ENCODE measurements around the gene GPHN. TPM values are rescaled to one million over a fixed set of nuclear protein-coding genes. Genes with fewer than 3 reads are reported as not detected.

GPHN gene
- total RNA-seq, 1 donor from 2014 or later = 8.8 TPM

GRCh38 chr14:66884149-66884548 is 376.2 kb downstream of the GPHN start:
- DNase-seq (ENCODE audit: low read depth) = no peak
- H3K4me3 ChIP-seq (ENCODE audit: low read depth, low read length) = no peak overlapping the region
- TF ChIP-seq, protein P1, sequence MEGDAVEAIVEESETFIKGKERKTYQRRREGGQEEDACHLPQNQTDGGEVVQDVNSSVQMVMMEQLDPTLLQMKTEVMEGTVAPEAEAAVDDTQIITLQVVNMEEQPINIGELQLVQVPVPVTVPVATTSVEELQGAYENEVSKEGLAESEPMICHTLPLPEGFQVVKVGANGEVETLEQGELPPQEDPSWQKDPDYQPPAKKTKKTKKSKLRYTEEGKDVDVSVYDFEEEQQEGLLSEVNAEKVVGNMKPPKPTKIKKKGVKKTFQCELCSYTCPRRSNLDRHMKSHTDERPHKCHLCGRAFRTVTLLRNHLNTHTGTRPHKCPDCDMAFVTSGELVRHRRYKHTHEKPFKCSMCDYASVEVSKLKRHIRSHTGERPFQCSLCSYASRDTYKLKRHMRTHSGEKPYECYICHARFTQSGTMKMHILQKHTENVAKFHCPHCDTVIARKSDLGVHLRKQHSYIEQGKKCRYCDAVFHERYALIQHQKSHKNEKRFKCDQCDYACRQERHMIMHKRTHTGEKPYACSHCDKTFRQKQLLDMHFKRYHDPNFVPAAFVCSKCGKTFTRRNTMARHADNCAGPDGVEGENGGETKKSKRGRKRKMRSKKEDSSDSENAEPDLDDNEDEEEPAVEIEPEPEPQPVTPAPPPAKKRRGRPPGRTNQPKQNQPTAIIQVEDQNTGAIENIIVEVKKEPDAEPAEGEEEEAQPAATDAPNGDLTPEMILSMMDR (conservative IDR thresholded peaks at IDR 0.05; ENCODE audit: low read depth, low read length) = no peak

DNA sequence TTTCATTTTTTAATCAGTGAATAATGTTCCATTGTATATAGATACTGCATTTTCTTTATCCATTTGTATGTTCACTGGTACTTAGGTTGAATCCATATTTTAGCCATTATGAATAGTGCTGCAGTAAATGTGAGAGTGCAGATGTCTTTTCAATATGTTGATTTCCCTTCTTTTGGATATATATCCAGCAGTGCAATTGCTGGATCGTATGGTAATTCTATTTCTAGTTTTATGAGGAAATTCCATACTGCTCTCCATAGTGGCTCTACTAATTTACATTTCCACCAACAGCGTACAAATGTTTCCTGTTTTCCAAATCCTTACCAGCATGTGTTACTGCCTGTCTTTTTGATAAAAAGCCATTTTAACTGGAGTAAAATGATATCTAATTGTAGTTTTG is 392.8 kb downstream of the GPHN start:
- TF ChIP-seq, protein P1 (conservative IDR thresholded peaks at IDR 0.05; ENCODE audit: low read depth, low read length) = no peak
- H3K4me3 ChIP-seq (ENCODE audit: low read depth, low read length) = no peak overlapping the region
- DNase-seq (ENCODE audit: low read depth) = no peak

DNA sequence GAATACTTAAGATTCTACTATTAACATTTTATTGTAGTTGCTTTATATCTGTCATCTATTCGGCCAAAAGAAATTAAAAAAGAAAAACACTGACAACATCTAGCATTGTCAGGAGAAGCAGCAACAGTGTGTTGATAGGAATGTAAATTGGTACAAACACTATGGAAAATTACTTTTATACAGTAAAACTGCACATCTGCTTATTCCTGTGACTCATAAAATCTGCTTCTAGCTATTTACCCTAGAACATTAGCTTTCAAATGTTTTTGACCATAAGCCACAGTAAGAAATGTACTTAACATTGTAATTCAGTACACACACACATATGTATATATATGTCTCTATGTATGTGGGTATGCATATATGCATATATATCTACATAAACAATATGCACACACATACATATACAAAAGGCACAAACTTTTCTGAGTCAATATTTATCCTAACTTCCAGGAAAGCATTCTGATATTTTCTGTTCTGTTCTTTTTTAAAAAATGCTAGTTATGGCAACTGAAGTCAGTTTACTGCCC is 402.4 kb downstream of the GPHN start:
- no peak overlapping the region for H3K4me3 ChIP-seq (ENCODE audit: low read depth, low read length)
- TF ChIP-seq, protein P1 (conservative IDR thresholded peaks at IDR 0.05; ENCODE audit: low read depth, low read length) = no peak
- DNase-seq (ENCODE audit: low read depth) = no peak

GRCh38 chr14:66916421-66916820 is 408.5 kb downstream of the GPHN start:
- H3K4me3 ChIP-seq (ENCODE audit: low read depth, low read length) = no peak overlapping the region
- TF ChIP-seq, protein P1 (conservative IDR thresholded peaks at IDR 0.05; ENCODE audit: low read depth, low read length) = no peak

DNA sequence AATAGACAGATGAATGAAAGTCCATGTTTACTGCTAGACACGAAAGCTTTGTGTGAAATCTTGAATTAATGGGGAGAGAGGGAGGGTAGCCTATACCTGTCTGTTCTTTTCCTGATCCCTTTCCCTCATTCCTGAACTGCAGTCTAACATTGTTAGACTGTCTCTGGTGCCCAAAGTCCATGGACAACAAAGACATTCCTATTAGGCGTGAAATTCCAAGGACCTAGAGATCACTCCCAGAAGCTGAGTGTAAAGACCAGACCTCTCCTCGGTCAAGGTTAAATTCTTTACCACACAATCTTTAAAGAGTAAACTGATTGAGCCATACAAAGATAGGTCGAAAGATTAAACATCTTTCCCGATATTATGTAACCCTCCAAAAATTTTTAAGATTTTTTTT is 410.6 kb downstream of the GPHN start:
- H3K4me3 ChIP-seq (ENCODE audit: low read depth, low read length) = no peak overlapping the region
- DNase-seq (ENCODE audit: low read depth) = no peak
- TF ChIP-seq, protein P1 (conservative IDR thresholded peaks at IDR 0.05; ENCODE audit: low read depth, low read length) = no peak

More at GRCh38 chr14:66916421-66916820, 408.5 kb downstream of the GPHN start:
- DNase-seq (ENCODE audit: low read depth) = no peak

- no peak for DNase-seq (ENCODE audit: low read depth)
- no peak overlapping the region for H3K4me3 ChIP-seq (ENCODE audit: low read depth, low read length)
- TF ChIP-seq, protein P1 (conservative IDR thresholded peaks at IDR 0.05; ENCODE audit: low read depth, low read length) = no peak
Observed at GRCh38 chr14:66920196-66920595, 412.2 kb downstream of the GPHN start.

GRCh38 chr14:66923251-66923650 is 415.3 kb downstream of the GPHN start:
- TF ChIP-seq, protein P1 (conservative IDR thresholded peaks at IDR 0.05; ENCODE audit: low read depth, low read length) = no peak
- no peak for DNase-seq (ENCODE audit: low read depth)
- H3K4me3 ChIP-seq (ENCODE audit: low read depth, low read length) = no peak overlapping the region

All from epithelial cell of proximal tubule (primary cell).